H1 (cell line): ENCODE results near the gene OPCML. TPM values are rescaled to one million over a fixed set of nuclear protein-coding genes. Genes with fewer than 3 reads are reported as not detected.

Experiments
- BACH1 ChIP-seq: IDR thresholded peaks from 2 replicates; pipeline ENCODE4 v1.6.1; 2012; ENCODE audit warnings: low read length, improper control_type of control experiment
- FOSL1 ChIP-seq: IDR thresholded peaks from 2 replicates; pipeline ENCODE4 v1.6.1; 2011; ENCODE audit warnings: mild to moderate bottlenecking, low read depth, low read length, moderate library complexity; ENCODE audit not compliant: insufficient read depth
- NANOG ChIP-seq: IDR thresholded peaks from 2 replicates; pipeline ENCODE4 v1.6.1; 2011; ENCODE audit warnings: low read length, low read depth, mild to moderate bottlenecking, inconsistent platforms; ENCODE audit not compliant: insufficient read depth, poor library complexity, severe bottlenecking
- NRF1 ChIP-seq: IDR thresholded peaks from 2 replicates; pipeline ENCODE4 v1.6.1; 2011; ENCODE audit warnings: mild to moderate bottlenecking, low read depth, low read length, improper control_type of control experiment
- SUZ12 ChIP-seq: fragments of 200-600 bp; sonication (generic); IDR thresholded peaks from 2 replicates; pipeline ENCODE4 v1.6.1; 2012; ENCODE audit warnings: mild to moderate bottlenecking, inconsistent platforms, low read length, moderate library complexity, mixed read lengths
- TAF1 ChIP-seq: IDR thresholded peaks from 2 replicates; pipeline ENCODE4 v1.6.1; 2011; ENCODE audit warnings: mild to moderate bottlenecking, low read depth, low read length
- polyA plus RNA-seq, 7 experiments: library from polyadenylated mRNA; depleted of rRNA in 3 of 7; stranded (reverse) in 5 of 7; unstranded in 2 of 7; fragments of >200 nt in 5 of 7; fragments of 200-250 nt in 2 of 7; gene quantifications; 1 replicate in 5 of 7; 2 replicates in 1 of 7; 4 replicates in 1 of 7; pipeline versions ENCODE4 v1.2.1 to v1.2.3, GENCODE V29; 2011 to 2013; ENCODE audit warnings: missing spikeins in 2 of 7, mixed read lengths in 2 of 7
- total RNA-seq: library from RNA; stranded (reverse); fragmentation: NEBNext Ultra II Directional; extraction: Animal tissue kit (Norgen Biotek cat#: 25700); gene quantifications from 2 replicates; pipeline ENCODE4 v1.2.1, GENCODE V29; 2021
- TF ChIP-seq, protein P1 (sequence below): fragments of 300-600 bp; sonication (generic); IDR thresholded peaks from 2 replicates; pipeline ENCODE4 v1.7.1; 2012; ENCODE audit warnings: low read length, moderate library complexity, mild to moderate bottlenecking, inconsistent platforms; ENCODE audit not compliant: insufficient replicate concordance

Gene OPCML
- total and polyA plus RNA-seq, 2 of the 8 experiments (the other 6 are each of a cell fraction or from before 2014, with no cell fraction given), result 2.3 to 3.1 TPM

DNA sequence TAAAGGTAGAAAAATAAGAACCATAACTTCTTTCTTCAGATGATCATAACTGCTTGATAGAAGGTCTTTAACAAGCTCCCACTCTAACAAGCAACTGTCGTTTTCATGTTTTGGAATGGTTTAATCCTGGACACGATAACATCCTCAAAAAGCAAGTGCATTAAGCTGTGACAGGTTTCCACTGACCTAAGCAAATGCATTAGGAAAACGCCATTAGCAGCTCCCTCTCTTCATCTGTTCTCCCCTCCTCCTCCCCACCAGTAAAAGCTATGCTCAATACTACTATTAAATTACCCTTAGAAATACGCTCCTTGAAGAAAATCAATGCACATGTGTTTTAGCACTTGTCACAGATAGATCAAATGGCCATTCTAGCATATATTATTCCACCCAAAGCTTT is 729.4 kb downstream of the OPCML start (continued):
- TF ChIP-seq, protein P1, sequence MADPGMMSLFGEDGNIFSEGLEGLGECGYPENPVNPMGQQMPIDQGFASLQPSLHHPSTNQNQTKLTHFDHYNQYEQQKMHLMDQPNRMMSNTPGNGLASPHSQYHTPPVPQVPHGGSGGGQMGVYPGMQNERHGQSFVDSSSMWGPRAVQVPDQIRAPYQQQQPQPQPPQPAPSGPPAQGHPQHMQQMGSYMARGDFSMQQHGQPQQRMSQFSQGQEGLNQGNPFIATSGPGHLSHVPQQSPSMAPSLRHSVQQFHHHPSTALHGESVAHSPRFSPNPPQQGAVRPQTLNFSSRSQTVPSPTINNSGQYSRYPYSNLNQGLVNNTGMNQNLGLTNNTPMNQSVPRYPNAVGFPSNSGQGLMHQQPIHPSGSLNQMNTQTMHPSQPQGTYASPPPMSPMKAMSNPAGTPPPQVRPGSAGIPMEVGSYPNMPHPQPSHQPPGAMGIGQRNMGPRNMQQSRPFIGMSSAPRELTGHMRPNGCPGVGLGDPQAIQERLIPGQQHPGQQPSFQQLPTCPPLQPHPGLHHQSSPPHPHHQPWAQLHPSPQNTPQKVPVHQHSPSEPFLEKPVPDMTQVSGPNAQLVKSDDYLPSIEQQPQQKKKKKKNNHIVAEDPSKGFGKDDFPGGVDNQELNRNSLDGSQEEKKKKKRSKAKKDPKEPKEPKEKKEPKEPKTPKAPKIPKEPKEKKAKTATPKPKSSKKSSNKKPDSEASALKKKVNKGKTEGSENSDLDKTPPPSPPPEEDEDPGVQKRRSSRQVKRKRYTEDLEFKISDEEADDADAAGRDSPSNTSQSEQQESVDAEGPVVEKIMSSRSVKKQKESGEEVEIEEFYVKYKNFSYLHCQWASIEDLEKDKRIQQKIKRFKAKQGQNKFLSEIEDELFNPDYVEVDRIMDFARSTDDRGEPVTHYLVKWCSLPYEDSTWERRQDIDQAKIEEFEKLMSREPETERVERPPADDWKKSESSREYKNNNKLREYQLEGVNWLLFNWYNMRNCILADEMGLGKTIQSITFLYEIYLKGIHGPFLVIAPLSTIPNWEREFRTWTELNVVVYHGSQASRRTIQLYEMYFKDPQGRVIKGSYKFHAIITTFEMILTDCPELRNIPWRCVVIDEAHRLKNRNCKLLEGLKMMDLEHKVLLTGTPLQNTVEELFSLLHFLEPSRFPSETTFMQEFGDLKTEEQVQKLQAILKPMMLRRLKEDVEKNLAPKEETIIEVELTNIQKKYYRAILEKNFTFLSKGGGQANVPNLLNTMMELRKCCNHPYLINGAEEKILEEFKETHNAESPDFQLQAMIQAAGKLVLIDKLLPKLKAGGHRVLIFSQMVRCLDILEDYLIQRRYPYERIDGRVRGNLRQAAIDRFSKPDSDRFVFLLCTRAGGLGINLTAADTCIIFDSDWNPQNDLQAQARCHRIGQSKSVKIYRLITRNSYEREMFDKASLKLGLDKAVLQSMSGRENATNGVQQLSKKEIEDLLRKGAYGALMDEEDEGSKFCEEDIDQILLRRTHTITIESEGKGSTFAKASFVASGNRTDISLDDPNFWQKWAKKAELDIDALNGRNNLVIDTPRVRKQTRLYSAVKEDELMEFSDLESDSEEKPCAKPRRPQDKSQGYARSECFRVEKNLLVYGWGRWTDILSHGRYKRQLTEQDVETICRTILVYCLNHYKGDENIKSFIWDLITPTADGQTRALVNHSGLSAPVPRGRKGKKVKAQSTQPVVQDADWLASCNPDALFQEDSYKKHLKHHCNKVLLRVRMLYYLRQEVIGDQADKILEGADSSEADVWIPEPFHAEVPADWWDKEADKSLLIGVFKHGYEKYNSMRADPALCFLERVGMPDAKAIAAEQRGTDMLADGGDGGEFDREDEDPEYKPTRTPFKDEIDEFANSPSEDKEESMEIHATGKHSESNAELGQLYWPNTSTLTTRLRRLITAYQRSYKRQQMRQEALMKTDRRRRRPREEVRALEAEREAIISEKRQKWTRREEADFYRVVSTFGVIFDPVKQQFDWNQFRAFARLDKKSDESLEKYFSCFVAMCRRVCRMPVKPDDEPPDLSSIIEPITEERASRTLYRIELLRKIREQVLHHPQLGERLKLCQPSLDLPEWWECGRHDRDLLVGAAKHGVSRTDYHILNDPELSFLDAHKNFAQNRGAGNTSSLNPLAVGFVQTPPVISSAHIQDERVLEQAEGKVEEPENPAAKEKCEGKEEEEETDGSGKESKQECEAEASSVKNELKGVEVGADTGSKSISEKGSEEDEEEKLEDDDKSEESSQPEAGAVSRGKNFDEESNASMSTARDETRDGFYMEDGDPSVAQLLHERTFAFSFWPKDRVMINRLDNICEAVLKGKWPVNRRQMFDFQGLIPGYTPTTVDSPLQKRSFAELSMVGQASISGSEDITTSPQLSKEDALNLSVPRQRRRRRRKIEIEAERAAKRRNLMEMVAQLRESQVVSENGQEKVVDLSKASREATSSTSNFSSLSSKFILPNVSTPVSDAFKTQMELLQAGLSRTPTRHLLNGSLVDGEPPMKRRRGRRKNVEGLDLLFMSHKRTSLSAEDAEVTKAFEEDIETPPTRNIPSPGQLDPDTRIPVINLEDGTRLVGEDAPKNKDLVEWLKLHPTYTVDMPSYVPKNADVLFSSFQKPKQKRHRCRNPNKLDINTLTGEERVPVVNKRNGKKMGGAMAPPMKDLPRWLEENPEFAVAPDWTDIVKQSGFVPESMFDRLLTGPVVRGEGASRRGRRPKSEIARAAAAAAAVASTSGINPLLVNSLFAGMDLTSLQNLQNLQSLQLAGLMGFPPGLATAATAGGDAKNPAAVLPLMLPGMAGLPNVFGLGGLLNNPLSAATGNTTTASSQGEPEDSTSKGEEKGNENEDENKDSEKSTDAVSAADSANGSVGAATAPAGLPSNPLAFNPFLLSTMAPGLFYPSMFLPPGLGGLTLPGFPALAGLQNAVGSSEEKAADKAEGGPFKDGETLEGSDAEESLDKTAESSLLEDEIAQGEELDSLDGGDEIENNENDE, result no peak
- TF ChIP-seq FOSL1 (no peak), TAF1 (no peak), NANOG (no peak), NRF1 (no peak), SUZ12 (no peak), BACH1 (no peak)
